Measurements from ENCODE around the gene OLFM2.

Gene OLFM2

GRCh38 chr19:9943744-9944143 lies 7.4 kb upstream of the OLFM2 start:
- Histone ChIP-seq H3K27ac (ENCODE audit: poor library complexity, severe bottlenecking) (no peak overlapping the region), H3K4me3 (ENCODE audit: severe bottlenecking) (no peak overlapping the region), H3K27me3 (ENCODE audit: insufficient read depth, poor library complexity, severe bottlenecking) (no peaks in the 10 kb centered on the region), H3K36me3 (ENCODE audit: low read depth) (no peaks in the 10 kb centered on the region), H3K9me3 (ENCODE audit: severe bottlenecking) (no peaks in the 10 kb centered on the region), H3K4me1 (ENCODE audit: insufficient read depth, poor library complexity, severe bottlenecking) (no peaks in the 10 kb centered on the region)
- DNase-seq (ENCODE audit: low spot score) = no peak
- no peak for ATAC-seq (ENCODE audit: low read depth)
- TF ChIP-seq CTCF (IDR thresholded peaks at IDR 0.05; ENCODE audit: poor library complexity, severe bottlenecking) = no peak

GRCh38 chr19:9941671-9942070 lies 5.4 kb upstream of the OLFM2 start:
- Histone ChIP-seq H3K36me3 (ENCODE audit: low read depth) (no peaks in the 10 kb centered on the region), H3K4me1 (ENCODE audit: insufficient read depth, poor library complexity, severe bottlenecking) (no peaks in the 10 kb centered on the region), H3K27me3 (ENCODE audit: insufficient read depth, poor library complexity, severe bottlenecking) (no peaks in the 10 kb centered on the region), H3K27ac (ENCODE audit: poor library complexity, severe bottlenecking) (no peak overlapping the region), H3K4me3 (ENCODE audit: severe bottlenecking) (no peak overlapping the region), H3K9me3 (ENCODE audit: severe bottlenecking) (no peaks in the 10 kb centered on the region)
- ATAC-seq (ENCODE audit: low read depth) (no peak), DNase-seq (ENCODE audit: low spot score) (no peak)
- no peak for TF ChIP-seq CTCF (IDR thresholded peaks at IDR 0.05; ENCODE audit: poor library complexity, severe bottlenecking)

- no peak for DNase-seq (ENCODE audit: low spot score)
- no peak for TF ChIP-seq CTCF (IDR thresholded peaks at IDR 0.05; ENCODE audit: poor library complexity, severe bottlenecking)
- no peak for ATAC-seq (ENCODE audit: low read depth)
Observed at GRCh38 chr19:9941231-9941630, 4.9 kb upstream of the OLFM2 start.

GRCh38 chr19:9940778-9941177 lies 4.5 kb upstream of the OLFM2 start:
- Histone ChIP-seq H3K4me3 (ENCODE audit: severe bottlenecking) (no peak overlapping the region), H3K9me3 (ENCODE audit: severe bottlenecking) (no peaks in the 10 kb centered on the region), H3K27me3 (ENCODE audit: insufficient read depth, poor library complexity, severe bottlenecking) (peaks cover 2% of the 10 kb centered on the region), H3K27ac (ENCODE audit: poor library complexity, severe bottlenecking) (no peak overlapping the region), H3K36me3 (ENCODE audit: low read depth) (no peaks in the 10 kb centered on the region), H3K4me1 (ENCODE audit: insufficient read depth, poor library complexity, severe bottlenecking) (no peaks in the 10 kb centered on the region)
- DNase-seq (ENCODE audit: low spot score) (no peak), ATAC-seq (ENCODE audit: low read depth) (no peak)
- no peak for TF ChIP-seq CTCF (IDR thresholded peaks at IDR 0.05; ENCODE audit: poor library complexity, severe bottlenecking)

More at GRCh38 chr19:9941231-9941630, 4.9 kb upstream of the OLFM2 start:
- H3K4me3 ChIP-seq (ENCODE audit: severe bottlenecking) = no peak overlapping the region
- no peaks in the 10 kb centered on the region for H3K4me1 ChIP-seq (ENCODE audit: insufficient read depth, poor library complexity, severe bottlenecking)
- no peak overlapping the region for H3K27ac ChIP-seq (ENCODE audit: poor library complexity, severe bottlenecking)
- no peaks in the 10 kb centered on the region for H3K36me3 ChIP-seq (ENCODE audit: low read depth)
- H3K27me3 ChIP-seq (ENCODE audit: insufficient read depth, poor library complexity, severe bottlenecking) = no peaks in the 10 kb centered on the region
- H3K9me3 ChIP-seq (ENCODE audit: severe bottlenecking) = no peaks in the 10 kb centered on the region

- no peaks in the 10 kb centered on the region for H3K36me3 ChIP-seq (ENCODE audit: low read depth)
- peaks cover under 1% of the 10 kb centered on the region for H3K4me1 ChIP-seq (ENCODE audit: insufficient read depth, poor library complexity, severe bottlenecking)
- no peak overlapping the region for H3K4me3 ChIP-seq (ENCODE audit: severe bottlenecking)
- no peak for TF ChIP-seq CTCF (IDR thresholded peaks at IDR 0.05; ENCODE audit: poor library complexity, severe bottlenecking)
- DNase-seq (ENCODE audit: low spot score) = no peak
- no peaks in the 10 kb centered on the region for H3K9me3 ChIP-seq (ENCODE audit: severe bottlenecking)
- H3K27me3 ChIP-seq (ENCODE audit: insufficient read depth, poor library complexity, severe bottlenecking) = peaks cover 15% of the 10 kb centered on the region
- no peak for ATAC-seq (ENCODE audit: low read depth)
- no peak overlapping the region for H3K27ac ChIP-seq (ENCODE audit: poor library complexity, severe bottlenecking)
Observed at GRCh38 chr19:9939301-9939913, 3.1 kb upstream of the OLFM2 start.
